ENCODE measurements around the gene SLC7A5. TPM values are rescaled to one million over a fixed set of nuclear protein-coding genes. Genes with fewer than 3 reads are reported as not detected.

SLC7A5 gene
- total and polyA plus RNA-seq, 2 of the 13 experiments (the other 11 are each of a cell fraction or from before 2014, with no cell fraction given), result 79.6 to 155 TPM

GRCh38 chr16:87847785-87848675, 21.3 kb downstream of the SLC7A5 start (continued):
- peak; percentile 66 for TF ChIP-seq DRAP1 (CRISPR knock-in tag; IDR thresholded peaks at IDR 0.05)
- TF ChIP-seq ZNF674 (CRISPR knock-in tag; IDR thresholded peaks at IDR 0.05; ENCODE audit: low read depth), result no peak
- TF ChIP-seq NR2F1 (CRISPR knock-in tag; IDR thresholded peaks at IDR 0.05), result peak in 1 of 2 experiments; percentile 77; a peak in 3 of 4 replicates
- TF ChIP-seq ZNF607 (CRISPR knock-in tag; IDR thresholded peaks at IDR 0.05; ENCODE audit: borderline replicate concordance), result no peak
- TF ChIP-seq ZSCAN30 (CRISPR knock-in tag; IDR thresholded peaks at IDR 0.05), result no peak
- TF ChIP-seq FOXO1 (CRISPR knock-in tag; IDR thresholded peaks at IDR 0.05), result peak; percentile 71
- peak; percentile 54; the same call in 1 of the 2 replicates for TF ChIP-seq ZNF510 (CRISPR knock-in tag; IDR thresholded peaks at IDR 0.05; ENCODE audit: low read depth)
- TF ChIP-seq NR2C2 (CRISPR knock-in tag; IDR thresholded peaks at IDR 0.05; ENCODE audit: borderline replicate concordance), result peak; percentile 89
- TF ChIP-seq RBFOX2 (IDR thresholded peaks at IDR 0.05; ENCODE audit: low read depth, low read length), result peak; percentile 77
- no peak; the same call in 1 of the 2 replicates for TF ChIP-seq ZNF652 (CRISPR knock-in tag; IDR thresholded peaks at IDR 0.05; ENCODE audit: borderline replicate concordance, low read depth)
- TF ChIP-seq PCBP1 (IDR thresholded peaks at IDR 0.05; ENCODE audit: borderline replicate concordance, low read depth, low read length), result peak; percentile 7; the same call in 1 of the 2 replicates
- TF ChIP-seq ZNF83 (CRISPR knock-in tag; IDR thresholded peaks at IDR 0.05; ENCODE audit: borderline replicate concordance), result 0 out of 2 replicates have a peak, but pooled peaks have one; percentile 64
- TF ChIP-seq CENPX (CRISPR knock-in tag; IDR thresholded peaks at IDR 0.05), result no peak
- TF ChIP-seq MAFF (IDR thresholded peaks at IDR 0.05; ENCODE audit: low read depth, low read length), result no peak
- no peak for TF ChIP-seq PHB2 (IDR thresholded peaks at IDR 0.05; ENCODE audit: partially characterized antibody)
- no peak for TF ChIP-seq ZFP41 (CRISPR knock-in tag; IDR thresholded peaks at IDR 0.05; ENCODE audit: borderline replicate concordance)
- no peak for TF ChIP-seq ZNF841 (CRISPR knock-in tag; IDR thresholded peaks at IDR 0.05; ENCODE audit: borderline replicate concordance)
- peak in 1 of 2 experiments; percentile 86; a peak in 3 of 4 replicates for TF ChIP-seq HMGXB4 (CRISPR knock-in tag; IDR thresholded peaks at IDR 0.05; ENCODE audit: borderline replicate concordance in 1 of 2, low read depth in 1 of 2)
- TF ChIP-seq RARA (CRISPR knock-in tag; IDR thresholded peaks at IDR 0.05), result peak; percentile 83
- TF ChIP-seq THAP9 (CRISPR knock-in tag; IDR thresholded peaks at IDR 0.05; ENCODE audit: borderline replicate concordance), result peak; percentile 39; the same call in 1 of the 2 replicates
- TF ChIP-seq ZNF10 (CRISPR knock-in tag; IDR thresholded peaks at IDR 0.05; ENCODE audit: borderline replicate concordance, low read depth), result no peak
- peak; percentile 94 for TF ChIP-seq SAP130 (CRISPR knock-in tag; IDR thresholded peaks at IDR 0.05; ENCODE audit: low read depth)
